IMR-90 (cell line): ENCODE results near the gene FXYD4. TPM values are rescaled to one million over a fixed set of nuclear protein-coding genes. Genes with fewer than 3 reads are reported as not detected.

Experiments used
- ATAC-seq: fragments of 200-7000 bp; cut with Tn5 transposase; 2 replicates; pipeline ENCODE4 v1.9.1; 2020; ENCODE audit warnings: low read depth, mild to moderate bottlenecking, moderate library complexity
- BruUV-seq: library from RNA; stranded (reverse); fragments of 400-500 nt; replicated peaks from 2 replicates; lab custom pipeline; 2021; lab: Mats Ljungman, UMichigan
- CTCF ChIA-PET: fragments of 300-600 bp; formaldehyde crosslinking; extraction: SDS; loops from one replicate; lab custom pipeline; 2021; ENCODE audit warnings: antibody characterized with exemption; lab: Yijun Ruan, JAX
- POLR2A ChIA-PET: fragments of 300-600 bp; sonication (Branson Sonifier 250); formaldehyde crosslinking; loops from one replicate; lab custom pipeline; 2022; ENCODE audit warnings: antibody characterized with exemption; ENCODE audit not compliant: unreplicated experiment; lab: Charles Lee
- DNase-seq: peaks from one replicate; pipeline ENCODE4 v3.0.0; 2013
- H2AFZ ChIP-seq: replicated peaks from 2 replicates; pipeline ENCODE3; 2013; ENCODE audit warnings: low read length, mild to moderate bottlenecking; ENCODE audit not compliant: poor library complexity
- H2AK5ac ChIP-seq: 2 replicates; pipeline ENCODE4 v1.6.1; 2013; ENCODE audit warnings: low read depth, low read length, inconsistent platforms
- H2AK9ac ChIP-seq: replicated peaks from 2 replicates; pipeline ENCODE3; 2013; ENCODE audit warnings: mild to moderate bottlenecking, low read depth, low read length, moderate library complexity; ENCODE audit not compliant: poor library complexity
- H2BK120ac ChIP-seq: 2 replicates; pipeline ENCODE4 v1.6.1; 2013; ENCODE audit warnings: low read depth, low read length, inconsistent platforms
- H2BK15ac ChIP-seq: 3 replicates; pipeline ENCODE4 v1.6.1; 2013; ENCODE audit warnings: low read depth, low read length, inconsistent platforms
- H2BK20ac ChIP-seq: 2 replicates; pipeline ENCODE4 v1.6.1; 2013; ENCODE audit warnings: low read depth, mild to moderate bottlenecking, inconsistent platforms, low read length, moderate library complexity
- H2BK5ac ChIP-seq: 2 replicates; pipeline ENCODE4 v1.6.1; 2013; ENCODE audit warnings: mild to moderate bottlenecking, low read depth, low read length, inconsistent platforms; ENCODE audit not compliant: poor library complexity, severe bottlenecking
- H3K14ac ChIP-seq: replicated peaks from 2 replicates; pipeline ENCODE4 v1.6.1; 2013; ENCODE audit warnings: low read depth, low read length, inconsistent platforms
- H3K18ac ChIP-seq: 2 replicates; pipeline ENCODE4 v1.6.1; 2013; ENCODE audit warnings: low read depth, low read length, control low read depth
- H3K23ac ChIP-seq: 2 replicates; pipeline ENCODE4 v1.6.1; 2013; ENCODE audit warnings: low read depth, low read length, inconsistent platforms
- H3K27ac ChIP-seq: 2 replicates; pipeline ENCODE4 v1.5.1; 2013; ENCODE audit warnings: mild to moderate bottlenecking, control low read depth, low read length; ENCODE audit not compliant: insufficient read depth
- H3K27me3 ChIP-seq: 2 replicates; pipeline ENCODE4 v1.6.1; 2013; ENCODE audit warnings: low read length; ENCODE audit not compliant: control insufficient read depth, insufficient read depth
- H3K36me3 ChIP-seq: 2 replicates; pipeline ENCODE4 v1.6.1; 2013; ENCODE audit warnings: low read length, mixed read lengths; ENCODE audit not compliant: control insufficient read depth, insufficient read depth
- H3K4ac ChIP-seq: 2 replicates; pipeline ENCODE4 v1.6.1; 2013; ENCODE audit warnings: low read depth, low read length, inconsistent platforms
- H3K4me1 ChIP-seq: 2 replicates; pipeline ENCODE4 v1.6.1; 2013; ENCODE audit warnings: low read length, mixed read lengths; ENCODE audit not compliant: control insufficient read depth, insufficient read depth
- H3K4me2 ChIP-seq: 2 replicates; pipeline ENCODE4 v1.6.1; 2013; ENCODE audit warnings: low read depth, mild to moderate bottlenecking, control low read depth, low read length, moderate library complexity
- H3K4me3 ChIP-seq: 2 replicates; pipeline ENCODE4 v1.5.1; 2013; ENCODE audit warnings: low read depth, mild to moderate bottlenecking, control low read depth, low read length, moderate library complexity; ENCODE audit not compliant: insufficient read depth
- H3K56ac ChIP-seq: 2 replicates; pipeline ENCODE4 v1.6.1; 2013; ENCODE audit warnings: low read length, inconsistent platforms; ENCODE audit not compliant: insufficient read depth; ENCODE audit errors: extremely low read depth
- H3K79me1 ChIP-seq, 2 experiments: 2 replicates each; pipeline ENCODE4 v1.6.1; 2013; ENCODE audit warnings: low read length in 2 of 2, inconsistent platforms in 1 of 2, low read depth in 1 of 2
- H3K9ac ChIP-seq: 2 replicates; pipeline ENCODE4 v1.6.1; 2013; ENCODE audit warnings: low read depth, low read length, control low read depth
- H3K9me1 ChIP-seq: 2 replicates; pipeline ENCODE4 v1.6.1; 2013; ENCODE audit warnings: low read length, inconsistent platforms; ENCODE audit not compliant: insufficient read depth
- H3K9me3 ChIP-seq: 2 replicates; pipeline ENCODE4 v1.6.1; 2013; ENCODE audit warnings: low read length; ENCODE audit not compliant: control insufficient read depth, insufficient read depth
- H4K20me1 ChIP-seq: 2 replicates; pipeline ENCODE4 v1.6.1; 2013; ENCODE audit warnings: low read length, inconsistent platforms; ENCODE audit not compliant: insufficient read depth
- H4K5ac ChIP-seq: 2 replicates; pipeline ENCODE4 v1.6.1; 2013; ENCODE audit warnings: mild to moderate bottlenecking, low read depth, low read length, control low read depth
- H4K8ac ChIP-seq, 2 experiments: 2 replicates each; pipeline ENCODE4 v1.6.1; 2013; ENCODE audit warnings: low read depth in 2 of 2, low read length in 2 of 2, control low read depth in 1 of 2, inconsistent platforms in 1 of 2
- H4K91ac ChIP-seq: 2 replicates; pipeline ENCODE4 v1.6.1; 2013; ENCODE audit warnings: low read depth, low read length, inconsistent platforms; ENCODE audit not compliant: insufficient read depth
- CEBPB ChIP-seq: IDR thresholded peaks from 2 replicates; pipeline ENCODE4 v1.6.1; 2012; ENCODE audit warnings: low read depth, low read length, improper control_type of control experiment
- MAZ ChIP-seq: IDR thresholded peaks from 2 replicates; pipeline ENCODE4 v1.6.1; 2012; ENCODE audit warnings: low read depth, mild to moderate bottlenecking, low read length, improper control_type of control experiment, moderate library complexity, borderline replicate concordance
- WGBS, 2 experiments: methylation state at CpG; one replicate each; pipeline versions ENCODE4 v1.1.5 to v1.1.7; 2013; ENCODE audit warnings: missing lambda C conversion rate in 2 of 2; ENCODE audit not compliant: insufficient read length in 1 of 2; ENCODE audit errors: extremely low coverage in 2 of 2; 5-methylcytosine and 5-hydroxymethylcytosine counted together
- dilution Hi-C: fragments of 300-500 bp; cut with HindIII; formaldehyde crosslinking; loops from one replicate; pipeline ENCODE4 v1.14.3; 2018; ENCODE audit warnings: low sequenced_read_pairs; ENCODE audit not compliant: unreplicated experiment
- in situ Hi-C: fragments of 300-500 bp; cut with MboI; formaldehyde crosslinking; loops from 3 replicates; pipeline ENCODE4 v1.14.3; 2019; ENCODE audit warnings: low sequenced_read_pairs, inconsistent platforms, mixed read lengths
- intact Hi-C: fragments of 100-400 bp; cut with micrococcal nuclease; formaldehyde crosslinking; loops from 2 replicates; pipeline ENCODE4 v1.10.0; 2022
- polyA plus RNA-seq, 3 experiments: library from polyadenylated mRNA; depleted of rRNA; stranded (reverse); fragments of >200 nt; gene quantifications; 2 replicates each; pipeline ENCODE4 v1.2.3, GENCODE V29; 2012; ENCODE audit warnings: low replicate concordance in 1 of 3
- total RNA-seq: library from RNA; depleted of rRNA; stranded (reverse); fragments of >200 nt; gene quantifications from 2 replicates; pipeline ENCODE4 v1.2.3, GENCODE V29; 2012

FXYD4 gene
- total and polyA plus RNA-seq, 2 of the 4 experiments (the other 2 are of a cell fraction), result not detected

DNA sequence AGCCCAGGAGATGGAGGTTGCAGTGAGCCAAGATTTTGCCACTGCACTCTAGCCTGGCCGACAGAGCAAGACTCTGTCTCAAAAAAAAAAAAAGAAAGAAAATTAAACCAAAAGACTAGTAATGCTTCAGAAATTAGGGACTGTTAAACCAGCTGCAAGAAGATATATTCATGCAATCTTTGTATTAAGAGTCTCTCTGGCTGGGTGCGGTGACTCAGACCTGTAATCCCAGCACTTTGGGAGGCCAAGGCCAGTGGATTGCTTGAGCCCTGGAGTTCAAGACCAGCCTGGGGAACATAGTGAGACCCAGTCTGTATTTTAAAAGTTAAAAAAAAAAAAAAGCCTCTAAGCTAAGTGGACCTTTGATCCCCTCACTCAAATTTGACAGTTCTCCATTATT is 40.1 kb downstream of the FXYD4 start:
- no peak overlapping the region for H3K4ac ChIP-seq
- H3K9me3 ChIP-seq, result no peaks in the 10 kb centered on the region
- no peak overlapping the region for H3K23ac ChIP-seq
- H3K14ac ChIP-seq, result no peak overlapping the region
- no peak overlapping the region for H2BK5ac ChIP-seq
- TF ChIP-seq MAZ (no peak), CEBPB (no peak)
- no peak overlapping the region for H2AFZ ChIP-seq
- H4K8ac ChIP-seq, result no peak overlapping the region
- H3K36me3 ChIP-seq, result no peaks in the 10 kb centered on the region
- no peak overlapping the region for H2BK120ac ChIP-seq
- no peaks in the 10 kb centered on the region for H3K9me1 ChIP-seq
- H3K27ac ChIP-seq, result no peak overlapping the region
- BruUV-seq, result no TSS peak
- H3K4me1 ChIP-seq, result no peaks in the 10 kb centered on the region
- H2AK9ac ChIP-seq, result no peak overlapping the region
- WGBS, 2 experiments, result no CpG with 5 or more reads among the region's 2 CpGs
- dilution Hi-C loops, result no loop called here
- DNase-seq, result no peak
- ChIA-PET POLR2A (no interaction called here), CTCF (interaction anchor here (0.6 kb wide), 1 partner anchor 14 kb away, joined by 3 read pairs; no protein-coding TSS in a partner anchor)
- no peak overlapping the region for H4K5ac ChIP-seq
- no peak overlapping the region for H3K18ac ChIP-seq
- no peak overlapping the region for H2BK15ac ChIP-seq
- no peak for ATAC-seq
- peaks cover 4 to 18% of the 10 kb centered on the region in 2 experiments; a peak in 2 of 4 replicates for H3K79me1 ChIP-seq
- no peak overlapping the region for H3K4me2 ChIP-seq
- intact Hi-C loops, result no loop called here
- in situ Hi-C loops, result loop anchor here (25.0 kb wide), 1 partner anchor 1576 kb away; the partner anchor contains the start of gene DEPP1
- H3K9ac ChIP-seq, result no peak overlapping the region
- no peak overlapping the region for H2BK20ac ChIP-seq
- H3K4me3 ChIP-seq, result no peak overlapping the region
- no peaks in the 10 kb centered on the region for H3K27me3 ChIP-seq
- no peak overlapping the region for H4K91ac ChIP-seq
- H3K56ac ChIP-seq, result no peak overlapping the region
- H2AK5ac ChIP-seq, result no peak overlapping the region
- peaks cover 19% of the 10 kb centered on the region for H4K20me1 ChIP-seq
